ENCODE data around the gene CDKN1B.

The CDKN1B gene

DNA sequence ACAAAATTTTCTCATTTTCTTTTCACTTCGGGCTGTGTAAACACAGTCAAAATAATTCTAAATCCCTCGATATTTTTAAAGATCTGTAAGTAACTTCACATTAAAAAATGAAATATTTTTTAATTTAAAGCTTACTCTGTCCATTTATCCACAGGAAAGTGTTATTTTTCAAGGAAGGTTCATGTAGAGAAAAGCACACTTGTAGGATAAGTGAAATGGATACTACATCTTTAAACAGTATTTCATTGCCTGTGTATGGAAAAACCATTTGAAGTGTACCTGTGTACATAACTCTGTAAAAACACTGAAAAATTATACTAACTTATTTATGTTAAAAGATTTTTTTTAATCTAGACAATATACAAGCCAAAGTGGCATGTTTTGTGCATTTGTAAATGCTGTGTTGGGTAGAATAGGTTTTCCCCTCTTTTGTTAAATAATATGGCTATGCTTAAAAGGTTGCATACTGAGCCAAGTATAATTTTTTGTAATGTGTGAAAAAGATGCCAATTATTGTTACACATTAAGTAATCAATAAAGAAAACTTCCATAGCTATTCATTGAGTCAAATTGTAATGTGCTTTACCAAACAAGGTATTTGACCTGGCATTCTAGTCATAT lies 4.8 kb downstream of the CDKN1B start:
- H3K79me2 ChIP-seq = peaks cover 24% of the 10 kb centered on the region
- no peak overlapping the region for H3K9ac ChIP-seq
- H3K27ac ChIP-seq = peak overlapping the region; percentile 97
- H3K4me2 ChIP-seq (ENCODE audit: low read length) = no peak overlapping the region
- H3K27me3 ChIP-seq (ENCODE audit: control insufficient read depth, insufficient read depth, low read length) = no peaks in the 10 kb centered on the region
- H3K4me3 ChIP-seq (ENCODE audit: low read depth, low read length) = peak overlapping the region; percentile 87
- peaks cover 7% of the 10 kb centered on the region for H3K4me1 ChIP-seq
- H2AFZ ChIP-seq = no peak overlapping the region
- TF ChIP-seq, protein P1, sequence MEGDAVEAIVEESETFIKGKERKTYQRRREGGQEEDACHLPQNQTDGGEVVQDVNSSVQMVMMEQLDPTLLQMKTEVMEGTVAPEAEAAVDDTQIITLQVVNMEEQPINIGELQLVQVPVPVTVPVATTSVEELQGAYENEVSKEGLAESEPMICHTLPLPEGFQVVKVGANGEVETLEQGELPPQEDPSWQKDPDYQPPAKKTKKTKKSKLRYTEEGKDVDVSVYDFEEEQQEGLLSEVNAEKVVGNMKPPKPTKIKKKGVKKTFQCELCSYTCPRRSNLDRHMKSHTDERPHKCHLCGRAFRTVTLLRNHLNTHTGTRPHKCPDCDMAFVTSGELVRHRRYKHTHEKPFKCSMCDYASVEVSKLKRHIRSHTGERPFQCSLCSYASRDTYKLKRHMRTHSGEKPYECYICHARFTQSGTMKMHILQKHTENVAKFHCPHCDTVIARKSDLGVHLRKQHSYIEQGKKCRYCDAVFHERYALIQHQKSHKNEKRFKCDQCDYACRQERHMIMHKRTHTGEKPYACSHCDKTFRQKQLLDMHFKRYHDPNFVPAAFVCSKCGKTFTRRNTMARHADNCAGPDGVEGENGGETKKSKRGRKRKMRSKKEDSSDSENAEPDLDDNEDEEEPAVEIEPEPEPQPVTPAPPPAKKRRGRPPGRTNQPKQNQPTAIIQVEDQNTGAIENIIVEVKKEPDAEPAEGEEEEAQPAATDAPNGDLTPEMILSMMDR (IDR thresholded peaks at IDR 0.05) = no peak
- no peaks in the 10 kb centered on the region for H3K9me3 ChIP-seq (ENCODE audit: control insufficient read depth, low read length)
- H3K36me3 ChIP-seq (ENCODE audit: control insufficient read depth, insufficient read depth, low read length) = no peaks in the 10 kb centered on the region

GRCh38 chr12:12722435-12723148 lies 5.4 kb downstream of the CDKN1B start:
- H3K4me3 ChIP-seq (ENCODE audit: low read depth, low read length) = peak overlapping the region; percentile 87
- H3K9ac ChIP-seq = no peak overlapping the region
- no peaks in the 10 kb centered on the region for H3K9me3 ChIP-seq (ENCODE audit: control insufficient read depth, low read length)
- H3K4me2 ChIP-seq (ENCODE audit: low read length) = peak overlapping the region; percentile 92
- H3K27me3 ChIP-seq (ENCODE audit: control insufficient read depth, insufficient read depth, low read length) = no peaks in the 10 kb centered on the region
- peak overlapping the region; percentile 91 for H3K27ac ChIP-seq
- no peaks in the 10 kb centered on the region for H3K36me3 ChIP-seq (ENCODE audit: control insufficient read depth, insufficient read depth, low read length)
- H3K4me1 ChIP-seq = peaks cover 7% of the 10 kb centered on the region
- no peak overlapping the region for H2AFZ ChIP-seq
- TF ChIP-seq, protein P1 (IDR thresholded peaks at IDR 0.05) = no peak
- H3K79me2 ChIP-seq = peaks cover 24% of the 10 kb centered on the region

- peaks cover 19% of the 10 kb centered on the region for H3K79me2 ChIP-seq
- H3K4me1 ChIP-seq = peaks cover 7% of the 10 kb centered on the region
- no peaks in the 10 kb centered on the region for H3K36me3 ChIP-seq (ENCODE audit: control insufficient read depth, insufficient read depth, low read length)
- TF ChIP-seq, protein P1 (IDR thresholded peaks at IDR 0.05) = no peak
- no peaks in the 10 kb centered on the region for H3K27me3 ChIP-seq (ENCODE audit: control insufficient read depth, insufficient read depth, low read length)
- no peaks in the 10 kb centered on the region for H3K9me3 ChIP-seq (ENCODE audit: control insufficient read depth, low read length)
- peak overlapping the region; percentile 92 for H3K4me2 ChIP-seq (ENCODE audit: low read length)
- H3K9ac ChIP-seq = peak overlapping the region; percentile 78
- peak overlapping the region; percentile 91 for H3K27ac ChIP-seq
- peak overlapping the region; percentile 81 for H2AFZ ChIP-seq
- peak overlapping the region; percentile 87 for H3K4me3 ChIP-seq (ENCODE audit: low read depth, low read length)
Measured at GRCh38 chr12:12723149-12723680, 6.0 kb downstream of the CDKN1B start.

- Histone ChIP-seq H3K36me3 (ENCODE audit: control insufficient read depth, insufficient read depth, low read length) (no peaks in the 10 kb centered on the region), H3K9ac (peak overlapping the region; percentile 78), H3K9me3 (ENCODE audit: control insufficient read depth, low read length) (no peaks in the 10 kb centered on the region), H3K4me1 (peaks cover 7% of the 10 kb centered on the region), H2AFZ (peak overlapping the region; percentile 81), H3K27ac (peak overlapping the region; percentile 91), H3K4me2 (ENCODE audit: low read length) (peak overlapping the region; percentile 92), H3K79me2 (peaks cover 13% of the 10 kb centered on the region), H3K4me3 (ENCODE audit: low read depth, low read length) (peak overlapping the region; percentile 87), H3K27me3 (ENCODE audit: control insufficient read depth, insufficient read depth, low read length) (no peaks in the 10 kb centered on the region)
- TF ChIP-seq, protein P1 (IDR thresholded peaks at IDR 0.05) = no peak
Measured at GRCh38 chr12:12723681-12724420, 6.7 kb downstream of the CDKN1B start.

All from parathyroid adenoma (tissue), 2 donors.